GM12864 (cell line): ENCODE measurements around the gene EPB42.
A peak's percentile ranks its signal among the peaks of the same experiment; 100 is the strongest.

Source experiments
- DNase-seq: peaks from one replicate; pipeline ENCODE4 v3.0.0-alpha.2; 2011; ENCODE audit warnings: low read depth
- H3K4me3 ChIP-seq: 2 replicates; pipeline ENCODE4 v1.5.1; 2011; ENCODE audit warnings: mild to moderate bottlenecking, low read depth, low read length, control low read depth
- CTCF ChIP-seq: IDR thresholded peaks from 2 replicates; pipeline ENCODE4 v1.5.1; 2011; ENCODE audit warnings: low read depth, mild to moderate bottlenecking, moderate library complexity, low read length, control low read depth, inconsistent platforms; ENCODE audit errors: missing control alignments

EPB42 gene

GRCh38 chr15:43251185-43251870 lies 30.5 kb upstream of the EPB42 start:
- TF ChIP-seq CTCF = no peak

GRCh38 chr15:43250785-43251184 lies 30.0 kb upstream of the EPB42 start:
- DNase-seq = no peak
- no peak for TF ChIP-seq CTCF
- H3K4me3 ChIP-seq = no peak overlapping the region

More at GRCh38 chr15:43251185-43251870, 30.5 kb upstream of the EPB42 start:
- H3K4me3 ChIP-seq = no peak overlapping the region
- DNase-seq = no peak

GRCh38 chr15:43249699-43250203 lies 28.9 kb upstream of the EPB42 start:
- no peak for TF ChIP-seq CTCF
- peak; percentile 69 for DNase-seq
- H3K4me3 ChIP-seq = no peak overlapping the region

- no peak for DNase-seq
- no peak overlapping the region for H3K4me3 ChIP-seq
- no peak for TF ChIP-seq CTCF
Observed at GRCh38 chr15:43249236-43249635, 28.4 kb upstream of the EPB42 start.

GRCh38 chr15:43246261-43246774 lies 25.5 kb upstream of the EPB42 start:
- H3K4me3 ChIP-seq = no peak overlapping the region
- TF ChIP-seq CTCF = no peak
- no peak for DNase-seq

GRCh38 chr15:43244092-43244491 lies 23.3 kb upstream of the EPB42 start:
- no peak for TF ChIP-seq CTCF
- H3K4me3 ChIP-seq = no peak overlapping the region

More at GRCh38 chr15:43244092-43244491, 23.3 kb upstream of the EPB42 start:
- no peak for DNase-seq
